ENCODE measurements around the gene C10orf143. TPM values are rescaled to one million over a fixed set of nuclear protein-coding genes. Genes with fewer than 3 reads are reported as not detected.
"Not testable (repeated sequence)": the region's sequence is repeated elsewhere in the genome, so short reads cannot be mapped to it uniquely, and the experiment has no call there.

C10orf143 gene
- total RNA-seq, 1 experiment from 2014 or later: 0.24 TPM

- no peak for DNase-seq (ENCODE audit: low read depth)
Measured at GRCh38 chr10:130111852-130112180, 1.2 kb upstream of the C10orf143 start.

- DNase-seq (ENCODE audit: low read depth): peak; percentile 96
Measured at GRCh38 chr10:130111113-130111851, 652 bp upstream of the C10orf143 start.

GRCh38 chr10:130109796-130110245 lies 809 bp downstream of the C10orf143 start:
- DNase-seq (ENCODE audit: low read depth): peak; percentile 76

DNA sequence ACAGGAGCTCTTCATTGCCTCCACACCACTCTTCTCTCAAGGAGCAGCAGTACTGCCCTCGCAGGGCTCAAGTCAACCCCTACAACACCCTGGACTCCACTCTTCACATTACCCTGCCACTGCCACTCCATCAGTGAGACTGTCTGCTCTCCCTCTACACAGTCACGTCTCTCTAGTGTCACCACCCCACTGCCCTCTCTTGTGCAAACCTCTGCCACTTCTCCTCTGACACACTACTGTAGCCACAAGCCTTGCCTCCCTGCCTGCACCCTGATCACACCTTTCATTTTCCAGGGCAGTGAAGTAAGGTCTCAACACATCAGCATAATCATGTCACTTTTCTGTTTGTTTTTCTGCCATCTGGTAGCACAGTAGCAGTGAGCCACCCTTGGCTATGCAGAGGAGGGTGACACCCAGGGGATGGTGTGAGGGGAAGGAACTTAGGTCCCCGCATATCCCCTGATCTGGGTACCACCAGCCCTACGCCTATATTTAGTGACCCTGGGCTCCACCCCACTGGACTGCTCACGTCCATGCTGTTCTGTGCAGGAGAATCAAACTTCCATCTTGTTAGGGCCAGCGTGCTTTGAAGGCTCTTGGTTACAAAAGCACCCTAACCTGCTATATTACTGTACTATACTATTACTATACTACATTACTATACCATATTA lies 1.6 kb downstream of the C10orf143 start:
- no peak for DNase-seq (ENCODE audit: low read depth)

- DNase-seq (ENCODE audit: low read depth): not testable (repeated sequence)
Measured at GRCh38 chr10:130108146-130108545, 2.5 kb downstream of the C10orf143 start.

- DNase-seq (ENCODE audit: low read depth): no peak
Measured at GRCh38 chr10:130105724-130106123, 4.9 kb downstream of the C10orf143 start.

- no peak for DNase-seq (ENCODE audit: low read depth)
Measured at GRCh38 chr10:130099344-130099743, 11.3 kb downstream of the C10orf143 start.

- DNase-seq (ENCODE audit: low read depth): not testable (repeated sequence)
Measured at GRCh38 chr10:130090565-130090964, 20.1 kb downstream of the C10orf143 start.

GRCh38 chr10:130080461-130080814 lies 30.2 kb downstream of the C10orf143 start:
- no peak for DNase-seq (ENCODE audit: low read depth)

- DNase-seq (ENCODE audit: low read depth): no peak
Measured at GRCh38 chr10:130079614-130080460, 30.8 kb downstream of the C10orf143 start.

DNA sequence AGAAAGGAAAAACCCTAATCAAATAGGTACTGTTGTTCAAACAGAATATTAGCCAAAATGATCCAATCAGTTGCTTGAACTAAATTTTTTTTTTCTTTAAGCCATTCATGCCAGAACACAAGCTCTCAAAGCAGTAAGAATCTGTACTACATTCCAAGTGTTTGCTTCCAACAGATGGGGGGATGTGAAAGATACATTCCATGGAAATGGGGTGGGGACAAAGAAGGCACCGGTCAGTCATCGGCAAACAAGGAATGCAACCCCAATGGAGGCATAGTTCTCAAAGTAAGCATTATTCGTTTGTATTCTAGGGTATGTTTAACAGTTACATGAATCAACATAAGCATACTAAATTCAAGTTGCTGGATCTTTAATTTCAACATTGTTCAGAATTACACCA lies 32.5 kb downstream of the C10orf143 start:
- no peak for DNase-seq (ENCODE audit: low read depth)

- DNase-seq (ENCODE audit: low read depth): no peak
Measured at GRCh38 chr10:130076681-130077080, 33.9 kb downstream of the C10orf143 start.

GRCh38 chr10:130074639-130075038 lies 36.0 kb downstream of the C10orf143 start:
- no peak for DNase-seq (ENCODE audit: low read depth)

DNA sequence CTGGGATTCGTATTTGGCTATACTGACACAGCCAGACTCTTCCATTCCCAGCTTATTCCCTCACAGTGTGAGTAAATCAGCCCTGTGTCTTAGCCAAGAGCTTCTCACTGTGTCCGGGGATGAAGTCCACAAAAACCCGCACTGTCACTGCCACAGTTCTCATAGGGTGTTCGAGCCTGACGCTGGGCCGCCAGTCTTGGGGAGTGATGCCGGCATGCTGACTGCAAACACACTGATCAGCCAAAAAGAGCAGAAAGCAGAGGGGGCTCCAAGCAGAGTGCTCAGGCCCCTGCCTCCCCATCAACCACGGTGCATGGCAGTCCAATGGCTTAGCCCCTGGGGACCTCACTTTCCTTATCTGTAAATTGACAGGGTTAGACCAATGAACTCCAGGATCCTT lies 36.7 kb downstream of the C10orf143 start:
- DNase-seq (ENCODE audit: low read depth): no peak

DNA sequence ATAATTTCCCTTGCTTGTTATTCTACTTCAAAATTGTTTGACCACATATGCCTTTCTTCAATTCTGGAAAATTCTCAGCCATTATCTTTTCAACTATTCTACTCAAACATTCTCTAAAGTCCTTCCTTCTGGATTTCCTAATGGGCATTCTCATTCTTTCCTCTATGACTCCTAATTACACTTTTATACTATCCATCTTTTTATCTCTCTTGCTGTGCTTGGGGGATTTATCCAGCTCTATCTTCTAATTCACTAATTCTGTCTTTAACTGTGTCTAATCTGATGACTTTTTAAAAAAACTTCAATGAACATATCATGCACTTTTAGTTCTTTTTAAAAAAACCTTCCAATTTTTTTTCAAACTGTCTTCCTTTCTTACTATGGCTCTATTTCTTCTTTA lies 38.4 kb downstream of the C10orf143 start:
- DNase-seq (ENCODE audit: low read depth): no peak

DNA sequence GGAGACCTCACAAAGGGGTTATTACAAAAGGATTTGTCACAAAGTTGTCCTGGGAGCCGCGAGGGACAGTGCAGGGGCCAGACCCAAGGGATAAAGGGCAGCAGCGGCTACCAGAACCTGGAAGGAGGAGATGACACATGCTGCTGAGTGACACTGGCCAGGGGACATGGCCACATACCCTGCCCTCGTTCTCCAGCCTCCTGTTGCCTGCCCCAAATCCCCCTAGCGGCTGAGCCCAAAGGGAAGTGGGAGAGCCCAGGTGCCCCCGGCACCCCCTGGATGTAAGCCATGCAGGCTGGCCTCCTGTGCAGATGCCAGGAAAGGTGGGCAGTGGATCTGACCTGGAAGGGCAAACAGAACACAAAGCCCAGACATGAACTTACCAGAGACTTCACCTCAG lies 42.7 kb downstream of the C10orf143 start:
- no peak for DNase-seq (ENCODE audit: low read depth)

- DNase-seq (ENCODE audit: low read depth): no peak
Measured at GRCh38 chr10:130066743-130067142, 43.9 kb downstream of the C10orf143 start.

DNA sequence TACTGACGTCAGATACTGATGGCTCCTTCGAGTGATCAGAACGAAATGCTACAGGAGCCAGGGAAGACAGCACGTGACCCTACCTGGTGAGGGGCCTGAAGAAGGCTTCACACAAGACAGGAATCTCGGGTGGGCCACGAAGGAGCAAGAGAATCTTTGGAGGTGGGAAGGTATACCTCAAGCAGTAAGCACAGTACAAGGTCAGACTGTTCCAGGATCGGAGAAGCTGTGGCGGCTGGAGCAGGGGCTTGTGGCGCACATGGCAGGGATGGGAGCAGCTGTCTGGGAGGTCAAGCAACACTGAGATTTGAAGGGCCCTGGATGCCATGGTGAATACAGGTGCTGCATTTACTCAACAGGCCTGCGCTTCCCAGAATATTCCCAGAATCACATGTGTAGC lies 45.4 kb downstream of the C10orf143 start:
- DNase-seq (ENCODE audit: low read depth): no peak

DNA sequence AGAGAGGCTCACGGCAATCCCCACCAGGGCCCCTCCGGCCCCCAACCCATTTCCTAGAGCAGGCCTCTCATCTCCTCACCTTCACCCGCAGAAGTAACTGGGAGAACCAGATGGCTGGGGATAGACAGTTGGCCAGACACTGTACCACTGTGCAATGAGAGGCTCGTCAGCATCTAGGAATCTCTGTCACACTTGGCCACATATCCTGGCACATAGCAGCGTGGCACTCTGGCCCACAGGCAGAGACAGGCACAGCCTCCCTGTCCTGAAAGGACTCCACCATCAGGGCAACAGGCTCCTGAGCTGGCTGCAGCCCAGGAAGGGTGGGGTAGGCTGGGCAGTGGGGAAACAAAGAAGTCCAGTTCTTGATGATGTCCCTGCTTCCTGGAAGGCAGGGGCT lies 45.8 kb downstream of the C10orf143 start:
- DNase-seq (ENCODE audit: low read depth): no peak

DNA sequence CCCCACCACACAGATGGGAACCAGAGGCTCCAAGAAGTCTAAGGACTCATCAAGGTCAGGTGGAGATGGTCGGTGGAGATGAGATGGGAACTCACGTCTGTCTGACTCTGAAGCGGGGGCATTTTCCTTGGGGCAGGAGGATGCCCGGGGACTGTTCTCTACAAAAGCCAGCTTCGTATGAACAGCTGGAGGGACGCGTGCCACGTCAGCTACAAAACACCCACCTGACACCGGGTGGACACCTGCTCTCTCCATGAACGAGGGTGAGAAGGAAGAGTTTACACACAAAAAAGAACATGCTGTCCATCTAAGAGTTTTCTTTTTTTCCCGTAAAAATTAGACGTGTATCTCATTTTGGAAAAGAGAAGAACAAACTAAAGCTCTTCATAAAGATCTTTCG lies 47.7 kb downstream of the C10orf143 start:
- DNase-seq (ENCODE audit: low read depth): no peak

- DNase-seq (ENCODE audit: low read depth): no peak
Measured at GRCh38 chr10:130062201-130062600, 48.4 kb downstream of the C10orf143 start.

DNA sequence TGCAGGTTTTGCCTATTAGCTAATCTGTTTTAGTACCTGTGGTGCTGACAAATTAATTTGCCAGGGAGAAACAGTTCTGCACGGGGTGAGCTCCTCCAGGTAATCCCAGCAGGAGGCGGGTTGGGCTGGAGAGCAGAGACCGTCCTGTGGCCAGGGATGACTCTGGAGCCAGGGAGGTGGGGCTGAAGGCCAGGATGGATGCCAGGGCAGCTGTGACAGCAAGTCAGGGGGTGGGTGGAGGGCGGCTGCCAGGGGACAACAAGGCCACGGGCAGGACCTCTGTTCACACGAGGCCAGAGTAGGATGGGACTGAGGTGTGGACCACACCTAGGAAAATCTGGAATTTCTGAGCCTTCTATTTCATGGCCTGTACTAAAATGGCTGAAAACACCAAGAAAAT lies 48.9 kb downstream of the C10orf143 start:
- DNase-seq (ENCODE audit: low read depth): no peak

GRCh38 chr10:130054021-130054420 lies 56.6 kb downstream of the C10orf143 start:
- peak; percentile 43 for DNase-seq (ENCODE audit: low read depth)
